K562 (cell line): ENCODE measurements around the gene LPA.

Source experiments
- ETV1 ChIP-seq: fragments of 450-650 bp; conservative IDR thresholded peaks from 2 replicates; pipeline ENCODE4 v1.6.1; 2016; ENCODE audit warnings: missing genetic modification characterization, control low read depth, low read depth, missing compliant biosample characterization
- MIER1 ChIP-seq: fragments of 450-650 bp; IDR thresholded peaks from 2 replicates; pipeline ENCODE4 v1.6.1; 2016; ENCODE audit warnings: antibody characterized with exemption, mild to moderate bottlenecking, low read depth
- PHB2 ChIP-seq: fragments of 450-650 bp; IDR thresholded peaks from 2 replicates; pipeline ENCODE4 v1.6.1; 2017; ENCODE audit warnings: low read depth
- POLR2B ChIP-seq: fragments of 450-650 bp; IDR thresholded peaks from 2 replicates; pipeline ENCODE4 v1.6.1; 2018; ENCODE audit warnings: low read depth; ENCODE audit not compliant: partially characterized antibody
- TCF7 ChIP-seq: sonication (generic); IDR thresholded peaks from 2 replicates; pipeline ENCODE4 v1.6.1; 2016; ENCODE audit warnings: antibody characterized with exemption, borderline replicate concordance
- ZNF134 ChIP-seq: fragments of 250-450 bp; sonication (Bioruptor Pico); conservative IDR thresholded peaks from 2 replicates; pipeline ENCODE4 v1.4.0; 2020
- TF ChIP-seq, protein P1 (sequence below): fragments of 150-350 bp; conservative IDR thresholded peaks from 2 replicates; pipeline ENCODE4 v1.6.1; 2014; ENCODE audit warnings: low read length
- TF ChIP-seq, protein P2 (sequence below): sonication (generic); formaldehyde crosslinking; IDR thresholded peaks from 2 replicates; pipeline ENCODE4 v1.8.0; 2022; ENCODE audit warnings: mild to moderate bottlenecking, missing genetic modification reagents

DNA sequence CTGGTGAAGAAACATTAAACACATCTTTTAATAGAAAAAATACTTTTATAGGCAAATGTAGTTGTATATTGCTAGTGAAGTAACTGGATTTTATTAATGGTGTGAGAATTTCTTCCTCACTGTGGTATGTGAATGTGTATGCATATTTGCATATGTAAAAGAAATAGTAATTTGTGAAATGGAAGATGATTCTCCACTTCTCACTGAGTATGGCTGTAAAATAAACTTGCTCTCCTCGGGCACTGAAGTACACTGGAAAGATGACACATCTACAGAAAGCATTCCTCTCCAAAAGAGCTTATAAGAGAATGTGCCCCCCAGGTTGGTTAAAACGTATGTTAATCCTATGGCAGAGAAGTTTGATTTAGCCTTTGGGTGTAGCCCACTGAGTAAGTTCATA lies 155.5 kb downstream of the LPA start:
- no peak for TF ChIP-seq POLR2B
- no peak for TF ChIP-seq ETV1
- TF ChIP-seq MIER1, result no peak
- no peak for TF ChIP-seq PHB2
- TF ChIP-seq, protein P1, sequence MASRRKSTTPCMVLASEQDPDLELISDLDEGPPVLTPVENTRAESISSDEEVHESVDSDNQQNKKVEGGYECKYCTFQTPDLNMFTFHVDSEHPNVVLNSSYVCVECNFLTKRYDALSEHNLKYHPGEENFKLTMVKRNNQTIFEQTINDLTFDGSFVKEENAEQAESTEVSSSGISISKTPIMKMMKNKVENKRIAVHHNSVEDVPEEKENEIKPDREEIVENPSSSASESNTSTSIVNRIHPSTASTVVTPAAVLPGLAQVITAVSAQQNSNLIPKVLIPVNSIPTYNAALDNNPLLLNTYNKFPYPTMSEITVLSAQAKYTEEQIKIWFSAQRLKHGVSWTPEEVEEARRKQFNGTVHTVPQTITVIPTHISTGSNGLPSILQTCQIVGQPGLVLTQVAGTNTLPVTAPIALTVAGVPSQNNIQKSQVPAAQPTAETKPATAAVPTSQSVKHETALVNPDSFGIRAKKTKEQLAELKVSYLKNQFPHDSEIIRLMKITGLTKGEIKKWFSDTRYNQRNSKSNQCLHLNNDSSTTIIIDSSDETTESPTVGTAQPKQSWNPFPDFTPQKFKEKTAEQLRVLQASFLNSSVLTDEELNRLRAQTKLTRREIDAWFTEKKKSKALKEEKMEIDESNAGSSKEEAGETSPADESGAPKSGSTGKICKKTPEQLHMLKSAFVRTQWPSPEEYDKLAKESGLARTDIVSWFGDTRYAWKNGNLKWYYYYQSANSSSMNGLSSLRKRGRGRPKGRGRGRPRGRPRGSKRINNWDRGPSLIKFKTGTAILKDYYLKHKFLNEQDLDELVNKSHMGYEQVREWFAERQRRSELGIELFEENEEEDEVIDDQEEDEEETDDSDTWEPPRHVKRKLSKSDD, result no peak
- TF ChIP-seq, protein P2, sequence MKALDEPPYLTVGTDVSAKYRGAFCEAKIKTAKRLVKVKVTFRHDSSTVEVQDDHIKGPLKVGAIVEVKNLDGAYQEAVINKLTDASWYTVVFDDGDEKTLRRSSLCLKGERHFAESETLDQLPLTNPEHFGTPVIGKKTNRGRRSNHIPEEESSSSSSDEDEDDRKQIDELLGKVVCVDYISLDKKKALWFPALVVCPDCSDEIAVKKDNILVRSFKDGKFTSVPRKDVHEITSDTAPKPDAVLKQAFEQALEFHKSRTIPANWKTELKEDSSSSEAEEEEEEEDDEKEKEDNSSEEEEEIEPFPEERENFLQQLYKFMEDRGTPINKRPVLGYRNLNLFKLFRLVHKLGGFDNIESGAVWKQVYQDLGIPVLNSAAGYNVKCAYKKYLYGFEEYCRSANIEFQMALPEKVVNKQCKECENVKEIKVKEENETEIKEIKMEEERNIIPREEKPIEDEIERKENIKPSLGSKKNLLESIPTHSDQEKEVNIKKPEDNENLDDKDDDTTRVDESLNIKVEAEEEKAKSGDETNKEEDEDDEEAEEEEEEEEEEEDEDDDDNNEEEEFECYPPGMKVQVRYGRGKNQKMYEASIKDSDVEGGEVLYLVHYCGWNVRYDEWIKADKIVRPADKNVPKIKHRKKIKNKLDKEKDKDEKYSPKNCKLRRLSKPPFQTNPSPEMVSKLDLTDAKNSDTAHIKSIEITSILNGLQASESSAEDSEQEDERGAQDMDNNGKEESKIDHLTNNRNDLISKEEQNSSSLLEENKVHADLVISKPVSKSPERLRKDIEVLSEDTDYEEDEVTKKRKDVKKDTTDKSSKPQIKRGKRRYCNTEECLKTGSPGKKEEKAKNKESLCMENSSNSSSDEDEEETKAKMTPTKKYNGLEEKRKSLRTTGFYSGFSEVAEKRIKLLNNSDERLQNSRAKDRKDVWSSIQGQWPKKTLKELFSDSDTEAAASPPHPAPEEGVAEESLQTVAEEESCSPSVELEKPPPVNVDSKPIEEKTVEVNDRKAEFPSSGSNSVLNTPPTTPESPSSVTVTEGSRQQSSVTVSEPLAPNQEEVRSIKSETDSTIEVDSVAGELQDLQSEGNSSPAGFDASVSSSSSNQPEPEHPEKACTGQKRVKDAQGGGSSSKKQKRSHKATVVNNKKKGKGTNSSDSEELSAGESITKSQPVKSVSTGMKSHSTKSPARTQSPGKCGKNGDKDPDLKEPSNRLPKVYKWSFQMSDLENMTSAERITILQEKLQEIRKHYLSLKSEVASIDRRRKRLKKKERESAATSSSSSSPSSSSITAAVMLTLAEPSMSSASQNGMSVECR, result no peak
- no peak for TF ChIP-seq TCF7
- TF ChIP-seq ZNF134 (CRISPR knock-in tag), result no peak
